ENCODE measurements around the gene CTRB1.

GRCh38 chr16:75239542-75240122, 20.8 kb downstream of the CTRB1 start:
- no peak for TF ChIP-seq CTCF (IDR thresholded peaks at IDR 0.05; ENCODE audit: low read length)
- no peak for TF ChIP-seq EZH2 (IDR thresholded peaks at IDR 0.05; ENCODE audit: borderline replicate concordance, low read length)
